GM19395 (cell line): Measurements from ENCODE around the gene TPBG.

ENCODE experiments used
- ATAC-seq: cut with Tn5 transposase; IDR thresholded peaks from one replicate; pipeline ENCODE4 v1.9.1; 2021; ENCODE audit warnings: mild to moderate bottlenecking, moderate library complexity; ENCODE audit not compliant: unreplicated experiment

Gene TPBG, protein sequence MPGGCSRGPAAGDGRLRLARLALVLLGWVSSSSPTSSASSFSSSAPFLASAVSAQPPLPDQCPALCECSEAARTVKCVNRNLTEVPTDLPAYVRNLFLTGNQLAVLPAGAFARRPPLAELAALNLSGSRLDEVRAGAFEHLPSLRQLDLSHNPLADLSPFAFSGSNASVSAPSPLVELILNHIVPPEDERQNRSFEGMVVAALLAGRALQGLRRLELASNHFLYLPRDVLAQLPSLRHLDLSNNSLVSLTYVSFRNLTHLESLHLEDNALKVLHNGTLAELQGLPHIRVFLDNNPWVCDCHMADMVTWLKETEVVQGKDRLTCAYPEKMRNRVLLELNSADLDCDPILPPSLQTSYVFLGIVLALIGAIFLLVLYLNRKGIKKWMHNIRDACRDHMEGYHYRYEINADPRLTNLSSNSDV

DNA sequence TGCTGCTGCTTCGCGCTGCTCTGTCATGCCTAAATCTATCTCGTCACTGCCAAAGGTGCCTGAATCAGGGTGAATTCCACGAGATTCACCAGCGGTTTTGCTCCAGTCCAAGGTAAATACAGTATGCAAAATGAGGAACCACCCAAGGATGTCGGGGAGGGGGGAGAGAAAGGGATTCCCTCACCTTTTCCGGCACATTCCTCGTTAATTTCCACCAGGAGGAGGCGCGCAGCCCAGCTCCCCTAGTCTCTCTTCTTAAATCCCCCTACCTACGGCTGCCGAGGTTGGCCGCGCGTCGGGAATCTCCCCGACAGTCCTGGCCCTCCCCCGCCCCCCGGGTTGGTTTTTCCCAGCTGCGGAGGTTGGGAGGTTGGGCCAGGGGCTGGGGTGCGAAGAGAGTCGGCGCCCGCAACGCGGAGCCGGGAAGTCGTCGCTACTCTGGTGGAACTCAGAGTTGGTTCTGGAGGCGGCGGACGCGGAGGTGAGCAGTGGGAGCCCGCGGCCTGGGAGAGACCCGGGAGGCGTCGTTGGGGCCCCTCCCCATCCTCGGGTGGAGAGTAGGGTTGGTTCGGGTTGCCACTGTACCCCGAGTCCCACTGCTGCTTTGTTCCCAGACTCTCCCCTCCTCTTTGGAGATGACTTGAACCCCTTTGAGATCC lies at the start of gene TPBG:
TPBG (plus strand) TSS at position 390 of the 659 bp plus-strand sequence. CDS start 1,145 bp downstream, outside the sequence.
- peak; percentile 31 for ATAC-seq

DNA sequence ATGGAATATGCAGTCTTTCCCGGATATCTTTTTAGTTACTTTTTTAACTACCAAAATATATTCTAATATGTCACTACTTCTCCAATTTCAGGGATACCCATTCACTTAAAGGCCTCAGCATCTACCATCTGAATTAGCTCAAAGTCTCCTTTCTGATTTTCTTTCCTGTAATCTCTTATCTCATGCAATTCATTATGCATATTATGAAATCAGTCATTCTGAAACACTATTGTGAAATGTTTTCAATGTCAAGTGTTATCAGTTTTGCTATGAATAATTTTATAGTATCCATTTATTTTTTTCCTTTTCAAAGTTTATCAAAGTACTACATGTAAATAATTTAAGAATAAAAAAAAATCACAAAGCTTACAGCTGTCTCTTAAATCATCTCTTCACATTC lies 41.2 kb upstream of the TPBG start:
- ATAC-seq = no peak

DNA sequence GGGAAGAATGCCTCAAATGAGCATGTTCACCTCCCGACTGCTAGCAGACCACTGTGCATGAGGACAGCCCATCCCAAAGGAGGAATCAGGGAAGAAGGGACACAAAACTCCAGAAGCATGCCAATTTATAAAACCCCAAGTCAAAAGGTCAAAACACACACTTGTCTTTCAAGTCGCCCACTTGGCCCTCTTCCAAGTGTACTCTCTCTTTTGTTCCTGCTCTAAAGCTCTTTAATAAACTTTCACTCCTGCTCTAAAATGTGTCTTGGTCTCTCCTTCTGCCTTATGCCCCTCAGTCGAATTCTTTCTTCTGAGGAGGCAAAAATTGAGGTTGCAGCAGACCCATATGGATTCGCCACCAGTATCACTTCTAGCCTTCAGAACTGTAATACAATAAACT lies 33.9 kb upstream of the TPBG start:
- ATAC-seq = no peak

DNA sequence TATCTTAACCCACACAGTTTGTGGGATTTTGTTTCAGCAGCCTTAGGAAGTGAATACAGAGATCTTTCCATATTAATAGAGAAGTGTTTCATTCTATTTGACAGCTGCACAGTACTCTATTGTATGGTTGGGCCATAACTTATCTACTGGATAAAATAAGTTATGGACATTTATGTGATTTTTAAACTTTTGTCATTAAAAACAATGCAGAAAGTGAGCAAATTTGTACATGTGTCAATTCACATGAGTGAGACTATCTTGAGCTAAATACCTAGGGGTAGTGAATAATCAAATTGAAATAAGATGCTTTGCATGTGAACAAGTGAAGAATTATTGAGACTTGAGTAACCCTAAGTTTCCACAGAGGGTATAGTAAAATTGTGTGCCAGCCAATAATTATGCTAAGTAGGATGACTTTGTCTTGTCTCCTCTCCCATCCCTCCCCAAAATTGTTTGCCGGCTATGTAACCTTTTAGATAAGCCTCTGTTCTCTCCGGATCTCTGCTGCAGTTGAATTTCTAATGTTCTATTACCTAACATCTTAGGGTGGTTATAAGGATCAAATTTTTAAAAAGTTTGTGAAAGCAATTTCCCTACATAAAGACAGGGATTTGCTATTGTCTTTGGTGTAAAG lies 33.3 kb upstream of the TPBG start:
- no peak for ATAC-seq

DNA sequence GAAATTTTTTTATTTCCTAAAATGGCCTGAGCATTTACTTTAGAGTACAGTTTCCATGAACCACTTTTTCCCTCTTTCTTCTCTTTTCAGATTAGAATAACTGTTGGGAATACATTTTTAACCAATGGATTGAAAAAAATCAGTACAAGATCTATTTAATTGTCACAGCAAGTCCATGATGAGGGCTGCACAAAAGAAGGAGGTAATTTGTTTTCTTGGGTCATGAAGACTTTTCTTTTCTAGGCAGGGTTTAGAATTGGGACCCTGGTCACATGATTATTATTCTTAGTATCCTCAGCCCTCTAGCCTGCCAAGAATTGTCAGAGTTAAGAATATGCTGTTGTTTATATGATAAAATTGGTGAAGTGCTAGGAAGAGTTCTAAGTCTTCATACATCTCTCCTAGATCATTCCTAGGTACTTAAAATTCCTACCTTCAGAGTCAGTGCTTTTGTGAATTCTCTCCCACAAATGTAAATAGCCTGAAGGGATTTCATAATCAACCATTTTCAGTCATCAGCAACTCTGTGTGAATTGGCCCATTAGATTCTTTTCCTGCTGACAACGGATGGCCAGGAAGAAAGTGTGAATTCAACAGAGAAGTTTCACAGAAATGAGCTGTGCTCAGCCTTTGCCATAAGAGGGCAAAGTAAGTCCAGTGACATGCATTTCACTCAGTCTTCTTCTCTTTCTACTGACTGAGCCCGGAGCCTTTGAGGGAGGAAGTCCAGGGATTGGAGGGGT lies 32.4 kb upstream of the TPBG start:
- no peak for ATAC-seq

DNA sequence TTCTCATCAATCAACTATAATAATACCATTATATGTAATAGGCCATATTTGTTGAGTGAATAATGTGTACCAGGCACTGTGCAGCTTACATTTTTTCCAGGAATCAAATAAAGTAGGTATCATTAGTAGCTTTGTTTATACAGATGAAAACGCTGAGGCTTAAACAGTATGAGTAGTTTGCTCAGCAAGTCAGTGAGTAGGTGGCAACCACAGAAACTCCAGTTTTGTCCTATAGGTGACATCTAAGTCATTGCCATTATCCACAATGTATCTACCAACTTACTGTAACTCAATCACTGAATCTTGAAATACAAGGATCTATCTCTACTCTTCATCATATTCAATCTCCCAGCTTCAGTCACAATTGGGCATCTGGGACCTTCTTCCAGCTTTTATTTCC lies 29.8 kb upstream of the TPBG start:
- no peak for ATAC-seq

DNA sequence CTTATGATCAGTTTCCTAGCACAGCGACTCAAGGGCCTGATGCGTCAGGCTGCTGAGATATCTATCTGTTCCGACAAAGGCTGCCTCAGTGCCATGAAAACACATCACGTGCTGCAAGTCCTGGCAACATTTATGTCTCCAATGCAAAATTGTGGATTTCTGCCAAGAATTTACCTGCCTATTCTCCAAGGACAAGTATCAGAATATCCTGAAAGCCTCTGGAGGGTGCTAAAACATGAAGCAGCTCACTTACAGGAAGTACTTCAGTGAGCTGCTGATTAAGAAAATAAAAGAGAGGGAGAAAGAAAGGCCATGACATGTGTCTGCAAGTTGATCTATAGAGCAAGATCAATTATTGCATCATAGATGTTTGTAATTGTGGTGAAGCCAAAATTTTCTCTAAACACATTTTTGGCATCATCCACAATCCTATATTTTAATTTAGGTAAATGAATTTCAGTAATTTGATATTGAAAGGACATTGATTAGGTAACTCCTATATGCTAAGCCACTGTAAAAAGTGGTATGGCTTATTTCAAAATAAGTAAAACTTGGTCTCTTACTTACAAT lies 25.8 kb upstream of the TPBG start:
- ATAC-seq = no peak

DNA sequence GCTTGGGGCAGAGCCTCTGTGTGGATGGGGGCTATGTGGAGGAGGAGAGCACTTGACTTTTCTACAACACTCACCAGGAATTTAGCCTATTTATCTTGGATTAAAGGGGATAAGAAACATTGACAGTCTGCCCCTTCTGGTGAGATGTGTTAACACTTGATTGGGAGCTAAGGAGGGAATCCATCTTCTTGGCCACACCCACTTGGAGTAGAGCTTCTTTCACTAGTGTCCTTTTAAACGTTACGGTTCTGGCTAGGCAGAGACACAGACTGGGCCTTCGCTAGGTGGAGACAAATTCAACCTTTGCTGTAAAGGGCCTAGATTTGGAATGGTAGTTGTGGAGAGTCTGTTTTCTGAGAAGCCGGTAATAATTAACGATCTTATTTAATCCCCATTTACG lies 15.5 kb upstream of the TPBG start:
- no peak for ATAC-seq

DNA sequence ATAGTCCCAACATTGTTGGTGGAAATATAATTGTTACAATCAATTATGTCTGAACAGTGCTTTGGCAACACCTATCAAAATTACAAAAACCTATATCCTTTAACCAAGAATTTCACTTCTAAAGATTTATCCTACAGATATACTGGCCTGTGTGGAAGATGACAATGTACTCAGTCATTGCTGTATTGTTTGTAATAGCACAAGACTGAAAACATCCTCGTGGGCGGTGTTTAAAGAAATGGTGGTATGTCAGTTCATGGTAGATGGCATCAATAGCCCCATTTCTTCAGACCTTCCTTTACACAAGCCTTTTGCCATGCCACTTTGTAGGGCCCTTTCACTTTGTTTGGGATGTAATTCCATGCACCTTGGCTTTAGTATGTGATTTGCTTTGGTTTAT lies 9.8 kb upstream of the TPBG start:
- ATAC-seq = no peak

DNA sequence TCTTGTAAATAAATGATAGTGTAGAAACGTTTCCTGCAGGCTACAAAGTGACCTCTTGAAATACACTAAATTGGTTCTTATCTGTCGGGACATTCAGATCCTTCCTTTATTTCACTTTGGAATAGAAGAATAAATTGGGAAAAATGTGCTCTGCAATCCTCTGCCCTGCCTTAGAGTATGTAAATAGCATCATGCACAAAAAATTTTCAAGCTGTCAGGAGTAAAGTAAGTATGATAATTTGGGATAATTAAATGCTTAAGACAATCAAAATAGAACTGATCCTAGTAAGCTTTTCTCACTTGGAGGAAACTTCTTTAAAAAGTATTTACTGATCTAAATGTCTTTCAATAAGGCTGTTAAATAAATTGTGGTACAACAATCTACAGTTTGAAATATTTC lies 3.1 kb upstream of the TPBG start:
- ATAC-seq = no peak

DNA sequence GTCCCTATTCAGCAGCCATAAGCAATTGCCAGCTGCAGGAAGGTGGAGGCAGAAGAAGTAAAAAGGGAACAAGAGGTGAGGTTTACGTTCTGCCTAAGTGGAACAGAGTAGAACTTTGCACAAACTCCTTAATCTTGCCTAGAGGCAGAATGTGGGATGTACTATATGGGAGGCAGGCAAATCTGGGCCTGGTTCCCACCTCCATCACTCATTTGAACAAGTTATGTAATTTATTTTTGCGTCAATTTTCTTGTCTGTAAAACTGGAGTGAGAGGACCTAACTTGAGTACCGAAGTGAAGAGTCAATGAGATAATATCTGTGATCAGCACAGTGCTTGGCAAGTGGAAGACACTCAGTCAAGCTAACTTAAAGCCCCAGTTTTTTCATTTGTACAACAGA lies 2.0 kb upstream of the TPBG start:
- no peak for ATAC-seq

DNA sequence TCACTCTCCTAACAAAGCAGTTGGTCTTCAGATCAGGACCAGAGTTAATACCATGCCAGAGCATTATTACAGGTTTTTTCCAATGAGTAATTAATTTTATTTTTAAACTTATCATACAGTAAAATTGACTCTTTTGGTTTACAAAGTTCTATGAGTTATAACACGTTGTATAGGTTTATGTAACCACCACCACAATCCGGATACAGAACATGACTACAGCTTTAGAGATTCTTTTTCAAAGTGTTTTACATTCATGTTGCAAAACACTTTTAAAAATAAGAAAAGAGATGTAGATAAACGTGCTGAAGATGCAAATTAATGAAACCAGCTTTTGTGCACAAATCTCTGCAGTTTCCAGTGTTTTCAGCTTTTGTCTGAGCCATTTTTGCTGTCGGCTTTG lies 1.5 kb upstream of the TPBG start:
- ATAC-seq = no peak

DNA sequence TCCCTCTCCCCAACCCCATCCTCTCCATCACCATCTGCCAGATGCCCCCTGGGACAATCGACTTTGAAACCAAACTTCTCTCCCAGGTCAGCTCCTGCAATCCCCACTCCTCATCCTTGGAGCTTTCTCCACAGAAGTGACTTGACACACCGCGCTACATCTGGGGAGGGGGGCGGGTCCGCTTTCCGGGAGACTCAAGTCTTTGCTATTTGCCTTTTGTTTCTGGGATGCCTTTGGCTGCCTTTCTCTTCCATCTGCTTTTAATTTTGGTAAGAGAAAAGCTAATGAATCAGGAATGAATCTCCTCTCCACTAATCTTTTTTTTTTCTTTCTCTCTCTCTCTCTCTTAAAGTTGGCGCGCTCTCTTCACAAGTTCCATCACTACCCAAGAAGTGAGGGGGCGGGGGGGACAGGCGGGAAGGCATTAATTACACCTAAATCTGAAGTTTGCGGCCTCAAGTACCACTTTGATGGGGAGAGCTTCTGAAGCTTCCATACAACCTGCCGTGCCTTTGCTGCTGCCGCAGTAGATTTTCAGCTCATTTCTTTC lies 664 bp upstream of the TPBG start:
- no peak for ATAC-seq

DNA sequence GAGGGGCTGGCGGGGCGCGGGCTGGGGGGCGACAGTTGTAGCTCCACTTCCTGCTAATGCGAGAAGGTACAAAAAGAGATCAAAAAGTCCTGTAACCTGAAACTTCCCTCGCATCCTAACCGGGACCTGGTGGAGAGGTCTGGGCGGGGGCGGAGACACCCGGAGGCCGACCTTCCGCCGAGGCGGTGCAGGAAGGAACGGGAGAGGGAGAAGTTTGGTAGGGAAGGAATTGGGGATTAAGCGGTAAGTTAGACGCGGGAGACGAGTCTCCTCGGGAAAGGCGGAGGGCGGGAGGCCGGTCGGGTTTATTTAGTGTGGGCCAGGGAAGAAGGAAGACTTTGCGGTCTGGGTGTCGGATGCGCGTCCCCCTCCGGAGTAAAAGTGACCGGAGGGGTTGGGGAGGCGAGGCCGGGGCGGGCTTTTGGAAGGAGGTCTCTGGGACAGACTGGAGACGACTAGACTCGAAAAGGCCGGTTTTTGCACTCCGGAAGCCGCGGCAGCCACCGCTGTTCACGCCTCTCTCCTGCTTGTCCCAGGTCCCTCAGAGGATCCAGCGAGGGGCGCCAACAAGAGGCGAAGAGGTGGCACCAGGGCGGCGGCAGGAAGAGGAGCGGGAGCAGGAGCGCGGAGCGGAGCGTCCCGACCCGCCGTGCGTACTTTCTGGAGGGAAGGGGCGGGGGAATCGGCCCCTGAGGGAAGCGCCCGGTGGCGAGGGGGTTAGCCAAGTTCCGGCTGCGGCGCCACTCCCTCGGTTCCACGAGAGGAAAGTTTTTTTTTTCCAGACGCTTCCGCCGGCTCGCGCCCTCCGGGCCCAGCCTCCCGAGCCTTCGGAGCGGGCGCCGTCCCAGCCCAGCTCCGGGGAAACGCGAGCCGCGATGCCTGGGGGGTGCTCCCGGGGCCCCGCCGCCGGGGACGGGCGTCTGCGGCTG lies 734 bp downstream of the TPBG start:
- peak; percentile 50 for ATAC-seq

DNA sequence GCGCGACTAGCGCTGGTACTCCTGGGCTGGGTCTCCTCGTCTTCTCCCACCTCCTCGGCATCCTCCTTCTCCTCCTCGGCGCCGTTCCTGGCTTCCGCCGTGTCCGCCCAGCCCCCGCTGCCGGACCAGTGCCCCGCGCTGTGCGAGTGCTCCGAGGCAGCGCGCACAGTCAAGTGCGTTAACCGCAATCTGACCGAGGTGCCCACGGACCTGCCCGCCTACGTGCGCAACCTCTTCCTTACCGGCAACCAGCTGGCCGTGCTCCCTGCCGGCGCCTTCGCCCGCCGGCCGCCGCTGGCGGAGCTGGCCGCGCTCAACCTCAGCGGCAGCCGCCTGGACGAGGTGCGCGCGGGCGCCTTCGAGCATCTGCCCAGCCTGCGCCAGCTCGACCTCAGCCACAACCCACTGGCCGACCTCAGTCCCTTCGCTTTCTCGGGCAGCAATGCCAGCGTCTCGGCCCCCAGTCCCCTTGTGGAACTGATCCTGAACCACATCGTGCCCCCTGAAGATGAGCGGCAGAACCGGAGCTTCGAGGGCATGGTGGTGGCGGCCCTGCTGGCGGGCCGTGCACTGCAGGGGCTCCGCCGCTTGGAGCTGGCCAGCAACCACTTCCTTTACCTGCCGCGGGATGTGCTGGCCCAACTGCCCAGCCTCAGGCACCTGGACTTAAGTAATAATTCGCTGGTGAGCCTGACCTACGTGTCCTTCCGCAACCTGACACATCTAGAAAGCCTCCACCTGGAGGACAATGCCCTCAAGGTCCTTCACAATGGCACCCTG lies 1.6 kb downstream of the TPBG start:
- ATAC-seq = peak; percentile 28

DNA sequence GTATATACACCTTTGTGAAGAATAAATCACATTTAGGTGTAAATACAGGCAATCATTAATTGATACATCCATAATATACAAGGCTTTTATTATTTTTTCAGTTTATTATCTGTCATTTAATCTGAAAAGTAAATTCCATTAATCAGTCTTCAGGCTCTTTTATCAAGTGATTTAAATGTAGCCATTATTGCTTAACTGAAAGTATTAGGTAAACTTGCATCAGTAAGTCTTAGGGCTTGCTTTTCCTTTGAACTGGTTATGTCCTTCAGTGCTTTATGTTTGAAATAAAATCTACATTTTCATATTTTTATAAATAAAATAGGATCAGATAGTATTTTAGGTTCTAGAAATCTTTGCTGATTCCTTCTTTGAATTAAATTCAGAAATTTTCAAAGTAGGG lies 4.1 kb downstream of the TPBG start:
- ATAC-seq = no peak

DNA sequence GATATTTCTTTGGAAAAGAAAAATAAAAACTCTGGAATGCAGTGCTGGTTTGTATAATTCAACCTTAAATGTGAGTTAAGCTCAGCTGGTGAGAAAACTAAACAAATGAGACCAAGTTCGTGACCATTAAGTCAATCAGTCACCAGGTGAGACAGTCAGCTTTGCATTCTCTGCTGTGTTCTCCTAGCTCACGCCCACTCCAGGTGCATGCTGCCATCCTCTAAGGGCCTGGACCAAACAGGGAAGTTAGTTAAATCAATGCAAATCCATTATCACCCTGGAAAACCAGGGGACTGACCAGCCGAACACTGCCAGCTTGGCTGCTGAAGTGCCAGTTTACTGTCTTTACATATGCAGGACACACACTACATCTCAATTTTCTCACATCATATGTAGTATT lies 7.2 kb downstream of the TPBG start:
- ATAC-seq = no peak

DNA sequence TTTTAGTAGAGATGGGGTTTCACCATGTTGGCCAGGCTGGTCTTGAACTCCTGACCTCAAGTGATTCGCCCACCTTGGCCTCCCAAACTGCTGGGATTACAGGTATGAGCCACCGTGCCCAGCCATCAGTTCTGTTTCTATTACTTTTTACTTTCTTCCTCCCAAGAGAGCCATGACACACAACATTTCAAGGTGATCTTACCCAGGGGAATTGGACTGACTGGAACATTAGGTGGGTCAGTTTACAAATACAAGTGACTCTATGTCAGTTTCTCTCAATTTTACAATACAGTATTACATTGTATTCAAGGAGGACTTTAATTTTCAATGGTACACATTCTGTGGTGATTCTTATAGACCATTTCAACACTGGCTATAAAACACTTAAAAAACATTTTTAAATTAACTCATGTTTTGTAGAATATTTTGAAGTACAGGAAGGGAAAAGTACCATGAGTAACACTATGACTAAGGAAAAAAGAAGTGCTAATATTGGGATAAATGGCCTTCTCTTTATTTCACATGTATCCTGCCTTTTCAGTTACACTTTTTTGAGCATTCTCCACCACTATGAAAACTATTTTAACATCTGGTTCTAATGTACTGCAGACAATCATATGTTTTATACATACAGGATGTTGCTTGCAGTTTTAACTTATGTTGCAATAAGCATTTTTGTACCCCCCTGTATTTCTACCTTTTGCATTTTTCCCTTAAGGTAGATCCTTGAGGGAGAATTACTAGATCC lies 8.4 kb downstream of the TPBG start:
- ATAC-seq = no peak
